ENCODE data around the gene KRTAP5-8. TPM values are rescaled to one million over a fixed set of nuclear protein-coding genes. Genes with fewer than 3 reads are reported as not detected.

Gene KRTAP5-8
- total RNA-seq, 2 donors from 2014 or later, result 0.68 TPM; not detected in 1

- Histone ChIP-seq H3K27ac (no peak overlapping the region), H3K4me1 (ENCODE audit: control insufficient read depth in 1 of 2, low read depth in 2 of 2) (no peaks in the 10 kb centered on the region), H3K36me3 (no peaks in the 10 kb centered on the region), H3K27me3 (replicated peaks; ENCODE audit: insufficient read depth) (no peaks in the 10 kb centered on the region), H3K9me3 (no peaks in the 10 kb centered on the region), H3K4me3 (no peak overlapping the region)
- ATAC-seq (ENCODE audit: insufficient number of reproducible peaks, low FRiP score, low read depth) (no peak), DNase-seq (ENCODE audit: low spot score) (no peak)
- TF ChIP-seq CTCF (IDR thresholded peaks at IDR 0.05), result no peak
These were observed 10.9 kb downstream of the KRTAP5-8 start for GRCh38 chr11:71548716-71549151.

- no peaks in the 10 kb centered on the region for H3K9me3 ChIP-seq
- H3K4me1 ChIP-seq (ENCODE audit: control insufficient read depth in 1 of 2, low read depth in 2 of 2), result no peaks in the 10 kb centered on the region
- no peak for TF ChIP-seq CTCF (IDR thresholded peaks at IDR 0.05)
- no peak overlapping the region for H3K4me3 ChIP-seq
- no peak for DNase-seq (ENCODE audit: low spot score)
- ATAC-seq (ENCODE audit: insufficient number of reproducible peaks, low FRiP score, low read depth), result no peak
- H3K27me3 ChIP-seq (replicated peaks; ENCODE audit: insufficient read depth), result no peaks in the 10 kb centered on the region
- H3K36me3 ChIP-seq, result no peaks in the 10 kb centered on the region
- no peak overlapping the region for H3K27ac ChIP-seq
These were observed 13.9 kb downstream of the KRTAP5-8 start for GRCh38 chr11:71551711-71552110.

GRCh38 chr11:71554996-71555395 is 17.2 kb downstream of the KRTAP5-8 start:
- Histone ChIP-seq H3K27me3 (replicated peaks; ENCODE audit: insufficient read depth) (no peaks in the 10 kb centered on the region), H3K4me1 (ENCODE audit: control insufficient read depth in 1 of 2, low read depth in 2 of 2) (no peaks in the 10 kb centered on the region), H3K27ac (no peak overlapping the region), H3K9me3 (no peaks in the 10 kb centered on the region), H3K36me3 (no peaks in the 10 kb centered on the region), H3K4me3 (no peak overlapping the region)
- no peak for TF ChIP-seq CTCF (IDR thresholded peaks at IDR 0.05)
- DNase-seq (ENCODE audit: low spot score) (no peak), ATAC-seq (ENCODE audit: insufficient number of reproducible peaks, low FRiP score, low read depth) (no peak)

- no peak for TF ChIP-seq CTCF (IDR thresholded peaks at IDR 0.05)
- no peaks in the 10 kb centered on the region for H3K9me3 ChIP-seq
- H3K36me3 ChIP-seq, result no peaks in the 10 kb centered on the region
- H3K27ac ChIP-seq, result no peak overlapping the region
- no peaks in the 10 kb centered on the region for H3K4me1 ChIP-seq (ENCODE audit: control insufficient read depth in 1 of 2, low read depth in 2 of 2)
- DNase-seq (ENCODE audit: low spot score) (no peak), ATAC-seq (ENCODE audit: insufficient number of reproducible peaks, low FRiP score, low read depth) (no peak)
- no peaks in the 10 kb centered on the region for H3K27me3 ChIP-seq (replicated peaks; ENCODE audit: insufficient read depth)
- no peak overlapping the region for H3K4me3 ChIP-seq
These were observed 17.7 kb downstream of the KRTAP5-8 start for GRCh38 chr11:71555508-71555907.

- Histone ChIP-seq H3K36me3 (no peaks in the 10 kb centered on the region), H3K4me3 (no peak overlapping the region), H3K4me1 (ENCODE audit: control insufficient read depth in 1 of 2, low read depth in 2 of 2) (no peaks in the 10 kb centered on the region), H3K27me3 (replicated peaks; ENCODE audit: insufficient read depth) (no peaks in the 10 kb centered on the region), H3K27ac (no peak overlapping the region), H3K9me3 (no peaks in the 10 kb centered on the region)
- ATAC-seq (ENCODE audit: insufficient number of reproducible peaks, low FRiP score, low read depth) (no peak), DNase-seq (ENCODE audit: low spot score) (no peak)
- no peak for TF ChIP-seq CTCF (IDR thresholded peaks at IDR 0.05)
These were observed 18.2 kb downstream of the KRTAP5-8 start for GRCh38 chr11:71556018-71556417.
